Gastroesophageal sphincter (tissue), 4 donors: ENCODE data around the gene ACAP1. TPM values are rescaled to one million over a fixed set of nuclear protein-coding genes. Genes with fewer than 3 reads are reported as not detected.

Experiments used
- ATAC-seq: fragments of 150-250 bp; one replicate; pipeline ENCODE4 v1.9.1; 2016; ENCODE audit warnings: mild to moderate bottlenecking, moderate library complexity
- H3K27ac ChIP-seq, 4 donors: fragments of 200-600 bp; sonication (generic) in 3 of 4; 1 replicate in 3 of 4; 2 replicates in 1 of 4; pipeline ENCODE4 v1.5.1; 2016 to 2019
- H3K27me3 ChIP-seq: fragments of 200-600 bp; sonication (generic); one replicate; pipeline ENCODE4 v1.5.1; 2019
- H3K36me3 ChIP-seq, 2 donors: fragments of 200-600 bp; sonication (generic); one replicate each; pipeline ENCODE4 v1.5.1; 2019; ENCODE audit warnings: control low read depth in 1 of 2
- H3K4me1 ChIP-seq, 3 donors: fragments of 200-600 bp; sonication (generic); 1 replicate in 2 of 3; 2 replicates in 1 of 3; pipeline ENCODE4 v1.5.1; 2016 to 2019; ENCODE audit warnings: control low read depth in 2 of 3
- H3K4me3 ChIP-seq, 2 donors: fragments of 200-600 bp; sonication (generic); one replicate each; pipeline ENCODE4 v1.5.1; 2019; ENCODE audit warnings: mild to moderate bottlenecking in 1 of 2, moderate library complexity in 1 of 2
- H3K9me3 ChIP-seq, 3 donors: fragments of 200-600 bp; sonication (generic); one replicate each; pipeline ENCODE4 v1.5.1; 2017 to 2019; ENCODE audit warnings: control low read depth in 2 of 3
- CTCF ChIP-seq, 4 experiments: fragments of 200-600 bp in 2 of 4; fragments of 450-650 bp in 2 of 4; sonication (generic) in 1 of 4; IDR thresholded peaks; one replicate each; pipeline ENCODE4 v1.5.1; 2017 to 2019; ENCODE audit warnings: antibody characterized with exemption in 4 of 4, mild to moderate bottlenecking in 2 of 4, moderate library complexity in 2 of 4
- EP300 ChIP-seq: sonication (generic); formaldehyde crosslinking; IDR thresholded peaks from one replicate; pipeline ENCODE4 v1.6.1; 2017; ENCODE audit warnings: antibody characterized with exemption, mild to moderate bottlenecking
- POLR2A ChIP-seq, 2 donors: fragments of 450-650 bp; IDR thresholded peaks; one replicate each; pipeline ENCODE4 v1.6.1; 2017; ENCODE audit warnings: antibody characterized with exemption in 2 of 2, mild to moderate bottlenecking in 2 of 2, moderate library complexity in 1 of 2
- POLR2AphosphoS5 ChIP-seq: sonication (generic); formaldehyde crosslinking; IDR thresholded peaks from one replicate; pipeline ENCODE4 v1.6.1; 2017; ENCODE audit warnings: antibody characterized with exemption
- WGBS, 2 donors: methylation state at CpG; one replicate each; pipeline ENCODE4 v1.1.5; 2018; ENCODE audit warnings: low coverage in 1 of 2; 5-methylcytosine and 5-hydroxymethylcytosine counted together
- small RNA-seq, 4 donors: library from RNA; depleted of rRNA; stranded (forward); fragments of <200 nt; gene quantifications; one replicate each; pipeline ENCODE3, GENCODE V24; 2016
- total RNA-seq, 4 donors: library from RNA; depleted of rRNA; stranded (reverse); fragments of >200 nt; gene quantifications; one replicate each; pipeline ENCODE4 v1.1.0, GENCODE V29; 2016

The ACAP1 gene
- total RNA-seq, 4 donors from 2014 or later: 2.0 to 4.6 (median 3.5) TPM

GRCh38 chr17:7396147-7396546 is 59.8 kb downstream of the ACAP1 start:
- WGBS, 2 donors: 66 to 94% methylated on average over 2 to 4 of the region's 4 CpGs

GRCh38 chr17:7398612-7399011 is 62.3 kb downstream of the ACAP1 start:
- peaks cover 4 to 47% (median 20%) of the 10 kb centered on the region in 3 donors for H3K4me1 ChIP-seq
- 83 to 93% methylated on average over 2 of the region's 2 CpGs for WGBS, 2 donors

More at GRCh38 chr17:7396147-7396546, 59.8 kb downstream of the ACAP1 start:
- no peaks in the 10 kb centered on the region for H3K9me3 ChIP-seq
- no peak for ATAC-seq
- H3K4me1 ChIP-seq: peaks cover 2 to 36% (median 16%) of the 10 kb centered on the region in 3 donors
- no peak overlapping the region for H3K27ac ChIP-seq
- no peaks in the 10 kb centered on the region for H3K27me3 ChIP-seq
- no peak overlapping the region for H3K4me3 ChIP-seq
- TF ChIP-seq CTCF (IDR thresholded peaks at IDR 0.05) (no peak), EP300 (no peak), POLR2AphosphoS5 (no peak), POLR2A (IDR thresholded peaks at IDR 0.05) (no peak)
- H3K36me3 ChIP-seq: peaks cover 0 to 14% of the 10 kb centered on the region in 2 donors

More at GRCh38 chr17:7398612-7399011, 62.3 kb downstream of the ACAP1 start:
- no peak overlapping the region for H3K4me3 ChIP-seq
- ATAC-seq: no peak
- no peaks in the 10 kb centered on the region for H3K9me3 ChIP-seq
- no peaks in the 10 kb centered on the region for H3K36me3 ChIP-seq
- TF ChIP-seq EP300: no peak
- TF ChIP-seq POLR2A (IDR thresholded peaks at IDR 0.05): no peak
- no peak for TF ChIP-seq POLR2AphosphoS5
- H3K27ac ChIP-seq: no peak overlapping the region
- no peaks in the 10 kb centered on the region for H3K27me3 ChIP-seq

Small RNA genes lying within 50 kb of the gene (small RNA-seq; reads per million reads assigned to genes)
- 0 reads per million in 4 donors for gene AC026954.2

Other genes with a start within 250 kb of the ACAP1 start
- gene ASGR2, start 221.7 kb upstream of the ACAP1 start, total RNA-seq: 1 to 10 TPM in 1 of 4 donors, under 1 TPM in 1, not detected in 2; 0.79 to 1.3 TPM
- gene ASGR1, start 157.2 kb upstream of the ACAP1 start, total RNA-seq: 1 to 10 TPM in 1 of 4 donors, under 1 TPM in 1, not detected in 2; 0.54 to 1.2 TPM
- gene DLG4, start 116.7 kb upstream of the ACAP1 start, total RNA-seq: 10 to 100 TPM; 14.1 to 21.7 (median 16.5) TPM
- gene ACADVL, start 116.6 kb upstream of the ACAP1 start, total RNA-seq: 100 to 1,000 TPM; 331 to 508 (median 475) TPM
- 10 to 100 TPM; 33.0 to 53.9 (median 45.0) TPM for gene DVL2, start 102.0 kb upstream of the ACAP1 start, total RNA-seq
- 10 to 100 TPM; 29.4 to 38.2 (median 31.0) TPM for gene PHF23, start 97.1 kb upstream of the ACAP1 start, total RNA-seq
- 100 to 1,000 TPM; 289 to 437 (median 386) TPM for gene GABARAP, start 94.1 kb upstream of the ACAP1 start, total RNA-seq
- gene CTDNEP1, start 84.8 kb upstream of the ACAP1 start, total RNA-seq: 10 to 100 TPM; 33.8 to 66.3 (median 52.5) TPM
- gene ELP5, start 84.3 kb upstream of the ACAP1 start, total RNA-seq: 10 to 100 TPM; 29.6 to 36.8 (median 33.8) TPM
- 10 to 100 TPM in 1 of 4 donors, 1 to 10 TPM in 2, not detected in 1; 1.4 to 16.9 (median 4.7) TPM for gene CLDN7, start 74.1 kb upstream of the ACAP1 start, total RNA-seq
- gene SLC2A4, start 54.8 kb upstream of the ACAP1 start, total RNA-seq: 100 to 1,000 TPM in 3 of 4 donors, 10 to 100 TPM in 1; 71.8 to 200 (median 149) TPM
- 1 to 10 TPM; 3.3 to 6.5 (median 5.3) TPM for gene YBX2, start 41.9 kb upstream of the ACAP1 start, total RNA-seq
- 100 to 1,000 TPM; 145 to 233 (median 183) TPM for gene EIF5A, start 28.9 kb upstream of the ACAP1 start, total RNA-seq
- 100 to 1,000 TPM in 1 of 4 donors, 10 to 100 TPM in 3; 66.9 to 104 (median 82.5) TPM for gene GPS2, start 21.2 kb upstream of the ACAP1 start, total RNA-seq
- gene NEURL4, start 7.2 kb upstream of the ACAP1 start, total RNA-seq: 10 to 100 TPM; 12.0 to 30.4 (median 14.9) TPM
- gene KCTD11, start 15.6 kb downstream of the ACAP1 start, total RNA-seq: 10 to 100 TPM in 2 of 4 donors, 1 to 10 TPM in 2; 8.8 to 16.9 (median 10.3) TPM
- gene TMEM95, start 18.6 kb downstream of the ACAP1 start, total RNA-seq: not detected
- 1 to 10 TPM; 2.0 to 4.4 (median 3.5) TPM for gene TNK1, start 44.6 kb downstream of the ACAP1 start, total RNA-seq
- gene PLSCR3, start 58.0 kb downstream of the ACAP1 start, total RNA-seq: 10 to 100 TPM; 16.8 to 38.1 (median 17.7) TPM
- 10 to 100 TPM; 31.1 to 66.6 (median 57.8) TPM for gene TMEM256, start 67.6 kb downstream of the ACAP1 start, total RNA-seq
- gene NLGN2, start 71.3 kb downstream of the ACAP1 start, total RNA-seq: 10 to 100 TPM in 3 of 4 donors, 1 to 10 TPM in 1; 9.9 to 28.4 (median 14.4) TPM
- not detected for gene SPEM1, start 83.8 kb downstream of the ACAP1 start, total RNA-seq
- gene SPEM2, start 89.1 kb downstream of the ACAP1 start, total RNA-seq: not detected
- gene SPEM3, start 92.3 kb downstream of the ACAP1 start, total RNA-seq: under 1 TPM in 1 of 4 donors, not detected in 3; 0.08 TPM
- gene TMEM102, start 98.9 kb downstream of the ACAP1 start, total RNA-seq: 1 to 10 TPM; 1.3 to 5.6 (median 2.4) TPM
- gene FGF11, start 103.0 kb downstream of the ACAP1 start, total RNA-seq: 1 to 10 TPM in 1 of 4 donors, under 1 TPM in 2, not detected in 1; 0.13 to 1.0 (median 0.42) TPM
- 10 to 100 TPM in 1 of 4 donors, 1 to 10 TPM in 3; 4.7 to 12.1 (median 8.1) TPM for gene CHRNB1, start 108.5 kb downstream of the ACAP1 start, total RNA-seq
- gene ZBTB4, start 143.1 kb downstream of the ACAP1 start, total RNA-seq: 100 to 1,000 TPM in 1 of 4 donors, 10 to 100 TPM in 3; 68.4 to 115 (median 80.2) TPM
- not detected for gene SLC35G6, start 144.9 kb downstream of the ACAP1 start, total RNA-seq
- 10 to 100 TPM; 41.0 to 55.3 (median 47.3) TPM for gene POLR2A, start 147.8 kb downstream of the ACAP1 start, total RNA-seq
- gene TNFSF12, start 212.5 kb downstream of the ACAP1 start, total RNA-seq: 100 to 1,000 TPM in 1 of 4 donors, 10 to 100 TPM in 3; 61.1 to 108 (median 84.7) TPM
- gene TNFSF13, start 222.2 kb downstream of the ACAP1 start, total RNA-seq: 10 to 100 TPM; 14.5 to 47.1 (median 27.2) TPM
- gene SENP3, start 225.4 kb downstream of the ACAP1 start, total RNA-seq: 10 to 100 TPM; 68.3 to 94.7 (median 79.6) TPM
- 10 to 100 TPM in 3 of 4 donors, 1 to 10 TPM in 1; 7.9 to 83.1 (median 46.1) TPM for gene CD68, start 243.1 kb downstream of the ACAP1 start, total RNA-seq
- gene MPDU1, start 247.3 kb downstream of the ACAP1 start, total RNA-seq: 10 to 100 TPM; 38.1 to 66.5 (median 51.2) TPM